ENCODE measurements around the gene CXorf65.

CXorf65 gene

GRCh38 chrX:71057848-71058530 is 48.6 kb downstream of the CXorf65 start:
- no peak for DNase-seq

DNA sequence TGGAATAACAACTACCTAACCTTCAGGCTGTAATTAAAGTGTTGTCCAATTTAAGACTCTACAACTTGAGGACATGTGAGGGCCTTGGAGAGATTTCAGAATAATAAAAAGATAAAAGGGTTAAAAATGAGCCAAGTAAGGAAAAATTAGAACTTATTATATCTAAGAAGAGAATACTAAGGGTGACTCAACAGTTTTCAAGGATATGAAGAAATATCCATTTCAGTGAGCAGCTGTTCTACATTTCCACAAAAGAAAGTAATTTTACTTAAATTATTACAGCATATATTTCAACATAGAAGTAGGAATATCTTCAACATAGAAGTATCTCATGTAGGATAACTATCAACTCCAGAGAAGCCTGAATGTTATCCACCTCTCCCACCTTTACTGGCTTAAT is 49.7 kb downstream of the CXorf65 start:
- DNase-seq: no peak
